Measurements from ENCODE around the gene CAMK2B. TPM values are rescaled to one million over a fixed set of nuclear protein-coding genes. Genes with fewer than 3 reads are reported as not detected.

The CAMK2B gene
- polyA plus RNA-seq, 1 donor (not counting 4 experiments of a cell fraction or from before 2014, with no cell fraction given) = 0.25 TPM

GRCh38 chr7:44333911-44334733 is 8.7 kb upstream of the CAMK2B start:
- H2AFZ ChIP-seq (ENCODE audit: control insufficient read depth, low read length) = no peak overlapping the region
- DNase-seq (ENCODE audit: low read depth, low spot score) = no peak
- no peaks in the 10 kb centered on the region for H3K79me2 ChIP-seq (ENCODE audit: control insufficient read depth, insufficient read depth, low read length)
- H3K4me3 ChIP-seq (ENCODE audit: control insufficient read depth in 2 of 3, extremely low read depth in 1 of 3, insufficient read depth in 2 of 3, low read depth in 1 of 3, low read length in 3 of 3) = no peak overlapping the region
- H3K9me3 ChIP-seq (ENCODE audit: control insufficient read depth, low read depth, low read length) = no peaks in the 10 kb centered on the region
- no peak overlapping the region for H3K4me2 ChIP-seq (ENCODE audit: control insufficient read depth, extremely low read depth, insufficient read depth, low read depth, low read length)
- FAIRE-seq = no peak
- dilution Hi-C loops (cut with MboI; ENCODE audit: extremely low pct_ligation_motif_present, low sequenced_read_pairs) = no loop called here
- H3K4me1 ChIP-seq (ENCODE audit: control insufficient read depth, extremely low read depth, insufficient read depth, low read length) = no peaks in the 10 kb centered on the region
- no peaks in the 10 kb centered on the region for H3K36me3 ChIP-seq (ENCODE audit: control insufficient read depth in 2 of 2, extremely low read depth in 1 of 2, insufficient read depth in 2 of 2, low read length in 2 of 2)
- H3K9ac ChIP-seq (ENCODE audit: control insufficient read depth, extremely low read depth, insufficient read depth, low read length) = no peak overlapping the region
- TF ChIP-seq, protein P1, sequence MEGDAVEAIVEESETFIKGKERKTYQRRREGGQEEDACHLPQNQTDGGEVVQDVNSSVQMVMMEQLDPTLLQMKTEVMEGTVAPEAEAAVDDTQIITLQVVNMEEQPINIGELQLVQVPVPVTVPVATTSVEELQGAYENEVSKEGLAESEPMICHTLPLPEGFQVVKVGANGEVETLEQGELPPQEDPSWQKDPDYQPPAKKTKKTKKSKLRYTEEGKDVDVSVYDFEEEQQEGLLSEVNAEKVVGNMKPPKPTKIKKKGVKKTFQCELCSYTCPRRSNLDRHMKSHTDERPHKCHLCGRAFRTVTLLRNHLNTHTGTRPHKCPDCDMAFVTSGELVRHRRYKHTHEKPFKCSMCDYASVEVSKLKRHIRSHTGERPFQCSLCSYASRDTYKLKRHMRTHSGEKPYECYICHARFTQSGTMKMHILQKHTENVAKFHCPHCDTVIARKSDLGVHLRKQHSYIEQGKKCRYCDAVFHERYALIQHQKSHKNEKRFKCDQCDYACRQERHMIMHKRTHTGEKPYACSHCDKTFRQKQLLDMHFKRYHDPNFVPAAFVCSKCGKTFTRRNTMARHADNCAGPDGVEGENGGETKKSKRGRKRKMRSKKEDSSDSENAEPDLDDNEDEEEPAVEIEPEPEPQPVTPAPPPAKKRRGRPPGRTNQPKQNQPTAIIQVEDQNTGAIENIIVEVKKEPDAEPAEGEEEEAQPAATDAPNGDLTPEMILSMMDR (optimal IDR thresholded peaks at IDR 0.05 in 1 of 3, IDR thresholded peaks at IDR 0.05 in 1 of 3, conservative IDR thresholded peaks at IDR 0.05 in 1 of 3; ENCODE audit: extremely low read depth in 1 of 3, insufficient read depth in 2 of 3, low read length in 3 of 3) = no peak
- TF ChIP-seq EZH2 (IDR thresholded peaks at IDR 0.05; ENCODE audit: low read length) = no peak
- H4K20me1 ChIP-seq (ENCODE audit: control insufficient read depth, extremely low read depth, insufficient read depth, low read length) = no peaks in the 10 kb centered on the region
- no peaks in the 10 kb centered on the region for H3K9me1 ChIP-seq (ENCODE audit: control insufficient read depth, extremely low read depth, insufficient read depth, low read length)
- H3K27me3 ChIP-seq (ENCODE audit: control insufficient read depth, extremely low read depth, insufficient read depth, low read length) = peaks cover 3% of the 10 kb centered on the region
- H3K27ac ChIP-seq (ENCODE audit: control insufficient read depth, insufficient read depth, low read length) = no peak overlapping the region

- no peak overlapping the region for H3K9ac ChIP-seq (ENCODE audit: control insufficient read depth, extremely low read depth, insufficient read depth, low read length)
- no peaks in the 10 kb centered on the region for H3K79me2 ChIP-seq (ENCODE audit: control insufficient read depth, insufficient read depth, low read length)
- H2AFZ ChIP-seq (ENCODE audit: control insufficient read depth, low read length) = no peak overlapping the region
- H3K9me1 ChIP-seq (ENCODE audit: control insufficient read depth, extremely low read depth, insufficient read depth, low read length) = no peaks in the 10 kb centered on the region
- no peak overlapping the region for H3K4me3 ChIP-seq (ENCODE audit: control insufficient read depth in 2 of 3, extremely low read depth in 1 of 3, insufficient read depth in 2 of 3, low read depth in 1 of 3, low read length in 3 of 3)
- peaks cover 17% of the 10 kb centered on the region for H3K27me3 ChIP-seq (ENCODE audit: control insufficient read depth, extremely low read depth, insufficient read depth, low read length)
- H3K36me3 ChIP-seq (ENCODE audit: control insufficient read depth in 2 of 2, extremely low read depth in 1 of 2, insufficient read depth in 2 of 2, low read length in 2 of 2) = no peaks in the 10 kb centered on the region
- no peak overlapping the region for H3K4me2 ChIP-seq (ENCODE audit: control insufficient read depth, extremely low read depth, insufficient read depth, low read depth, low read length)
- dilution Hi-C loops (cut with MboI; ENCODE audit: extremely low pct_ligation_motif_present, low sequenced_read_pairs) = no loop called here
- H3K4me1 ChIP-seq (ENCODE audit: control insufficient read depth, extremely low read depth, insufficient read depth, low read length) = no peaks in the 10 kb centered on the region
- FAIRE-seq (no peak), DNase-seq (ENCODE audit: low read depth, low spot score) (no peak)
- H3K9me3 ChIP-seq (ENCODE audit: control insufficient read depth, low read depth, low read length) = no peaks in the 10 kb centered on the region
- no peaks in the 10 kb centered on the region for H4K20me1 ChIP-seq (ENCODE audit: control insufficient read depth, extremely low read depth, insufficient read depth, low read length)
- TF ChIP-seq, protein P1 (optimal IDR thresholded peaks at IDR 0.05 in 1 of 3, IDR thresholded peaks at IDR 0.05 in 1 of 3, conservative IDR thresholded peaks at IDR 0.05 in 1 of 3; ENCODE audit: extremely low read depth in 1 of 3, insufficient read depth in 2 of 3, low read length in 3 of 3) = no peak
- no peak for TF ChIP-seq EZH2 (IDR thresholded peaks at IDR 0.05; ENCODE audit: low read length)
- H3K27ac ChIP-seq (ENCODE audit: control insufficient read depth, insufficient read depth, low read length) = no peak overlapping the region
These were observed 6.3 kb upstream of the CAMK2B start for GRCh38 chr7:44331682-44332081.
